ENCODE data around the gene EFHD2.
A peak's percentile ranks its signal among the peaks of the same experiment; 100 is the strongest.
"Not testable (repeated sequence)": the region's sequence is repeated elsewhere in the genome, so short reads cannot be mapped to it uniquely, and the experiment has no call there.

EFHD2 gene

GRCh38 chr1:15445390-15446122 is 35.9 kb downstream of the EFHD2 start:
- H3K9me3 Mint-ChIP-seq, result no peaks in the 10 kb centered on the region
- peaks cover 6% of the 10 kb centered on the region for H3K4me1 Mint-ChIP-seq
- DNase-seq, result no peak
- no peak for ATAC-seq
- peaks cover 30% of the 10 kb centered on the region for H3K27me3 Mint-ChIP-seq
- H3K27ac Mint-ChIP-seq, result no peak overlapping the region
- H3K4me3 Mint-ChIP-seq, result no peak overlapping the region

DNA sequence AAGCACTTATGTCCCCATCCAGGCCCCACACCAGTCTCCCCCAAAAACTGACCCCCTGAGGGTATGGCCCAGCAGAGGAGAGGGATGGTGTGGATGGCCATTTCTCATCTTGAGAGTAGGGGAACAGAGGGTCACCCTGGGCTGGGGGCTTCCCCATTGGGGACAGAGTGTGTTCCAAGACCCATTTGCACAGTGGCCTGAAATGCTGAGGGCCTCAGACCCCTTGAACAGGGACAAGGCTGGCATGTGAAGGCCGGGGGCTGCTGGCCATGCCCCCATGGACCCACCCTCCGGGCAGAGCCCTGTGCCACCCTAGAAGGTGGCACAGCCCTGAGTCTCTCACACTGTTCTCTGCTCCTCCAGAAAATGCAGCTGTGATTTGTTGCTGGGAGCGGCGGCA is 36.5 kb downstream of the EFHD2 start:
- peaks cover 30% of the 10 kb centered on the region for H3K27me3 Mint-ChIP-seq
- no peak overlapping the region for H3K27ac Mint-ChIP-seq
- no peaks in the 10 kb centered on the region for H3K9me3 Mint-ChIP-seq
- DNase-seq, result no peak
- peaks cover 6% of the 10 kb centered on the region for H3K4me1 Mint-ChIP-seq
- H3K4me3 Mint-ChIP-seq, result no peak overlapping the region
- no peak for ATAC-seq

- peak overlapping the region in 1 of 2 donors; percentile 19 for H3K27ac Mint-ChIP-seq
- ATAC-seq, result no peak
- peaks cover 6% of the 10 kb centered on the region for H3K4me1 Mint-ChIP-seq
- H3K4me3 Mint-ChIP-seq, result no peak overlapping the region
- no peaks in the 10 kb centered on the region for H3K9me3 Mint-ChIP-seq
- H3K27me3 Mint-ChIP-seq, result peaks cover 30% of the 10 kb centered on the region
- no peak for DNase-seq
These were observed 39.3 kb downstream of the EFHD2 start for GRCh38 chr1:15448877-15449462.

- Mint-ChIP-seq H3K4me1 (peaks cover 6% of the 10 kb centered on the region), H3K27me3 (peaks cover 30% of the 10 kb centered on the region), H3K27ac (peak overlapping the region in 1 of 2 donors; percentile 36), H3K9me3 (no peaks in the 10 kb centered on the region), H3K4me3 (no peak overlapping the region)
- ATAC-seq (no peak), DNase-seq (no peak)
These were observed 39.9 kb downstream of the EFHD2 start for GRCh38 chr1:15449567-15449966.

DNA sequence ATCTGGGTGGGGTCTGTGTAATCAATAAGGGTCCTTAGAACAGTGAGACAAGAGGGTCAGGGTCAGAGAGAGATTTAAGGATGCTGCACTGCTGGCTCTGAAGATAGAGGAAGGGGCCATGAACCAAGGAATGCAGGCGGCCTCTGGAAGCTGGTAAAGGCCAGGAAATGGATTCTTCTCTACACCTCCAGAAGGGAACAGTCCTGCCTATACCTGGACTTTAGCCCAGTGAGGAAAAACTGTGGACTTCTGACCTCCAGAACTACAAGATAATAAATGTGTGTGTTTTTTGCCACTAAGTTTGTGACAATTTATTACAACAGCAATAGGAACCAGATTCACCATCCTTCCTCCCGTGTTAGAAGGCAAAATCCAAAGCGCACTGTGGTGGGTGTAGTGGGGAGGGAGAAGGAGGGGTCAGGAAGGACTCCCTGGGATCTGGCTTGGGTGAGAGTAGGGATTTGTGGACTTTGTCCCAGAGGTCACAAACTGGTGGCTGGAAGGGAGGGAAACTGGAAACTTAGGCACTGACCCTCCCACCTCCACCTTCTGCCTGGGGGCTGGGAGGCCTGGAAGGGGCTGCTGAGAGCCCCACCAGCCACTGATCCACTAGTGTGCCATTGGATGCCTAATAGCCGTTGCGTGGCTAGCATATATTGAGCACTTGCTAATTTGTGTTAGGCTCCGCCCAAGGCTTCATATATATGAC is 41.5 kb downstream of the EFHD2 start:
- Mint-ChIP-seq H3K27ac (no peak overlapping the region), H3K4me1 (no peaks in the 10 kb centered on the region), H3K9me3 (no peaks in the 10 kb centered on the region), H3K4me3 (no peak overlapping the region), H3K27me3 (peaks cover 16% of the 10 kb centered on the region)
- ATAC-seq (no peak), DNase-seq (no peak)

GRCh38 chr1:15452216-15452615 is 42.5 kb downstream of the EFHD2 start:
- no peaks in the 10 kb centered on the region for H3K9me3 Mint-ChIP-seq
- ATAC-seq, result no peak
- no peaks in the 10 kb centered on the region for H3K4me1 Mint-ChIP-seq
- H3K27me3 Mint-ChIP-seq, result peaks cover 5% of the 10 kb centered on the region
- no peak overlapping the region for H3K27ac Mint-ChIP-seq
- no peak for DNase-seq
- H3K4me3 Mint-ChIP-seq, result no peak overlapping the region

- H3K27me3 Mint-ChIP-seq, result no peaks in the 10 kb centered on the region
These were observed 43.3 kb downstream of the EFHD2 start for GRCh38 chr1:15452866-15453571.

DNA sequence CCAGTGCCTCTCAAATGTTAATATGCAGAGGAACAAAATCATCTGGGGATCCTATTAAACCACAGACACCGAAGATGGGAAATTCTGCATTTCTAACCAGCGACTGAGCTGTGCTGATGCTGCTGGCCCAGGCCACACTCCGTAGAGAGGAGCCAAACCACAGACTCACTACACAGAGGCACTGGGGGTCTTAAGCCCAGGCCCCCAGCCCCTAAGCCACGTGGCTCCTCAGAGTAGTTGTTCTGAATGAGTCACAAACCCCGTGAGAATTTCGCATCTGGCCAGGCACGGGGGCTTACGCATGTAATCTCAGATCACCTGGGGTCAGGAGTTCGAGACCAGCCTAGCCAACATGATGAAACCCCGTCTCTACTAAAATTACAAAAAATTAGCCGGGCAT is 44.0 kb downstream of the EFHD2 start:
- Mint-ChIP-seq H3K27ac (no peak overlapping the region), H3K9me3 (no peaks in the 10 kb centered on the region), H3K4me1 (no peaks in the 10 kb centered on the region), H3K4me3 (no peak overlapping the region), H3K27me3 (no peaks in the 10 kb centered on the region)
- ATAC-seq (no peak), DNase-seq (no peak)

More at GRCh38 chr1:15452866-15453571, 43.3 kb downstream of the EFHD2 start:
- ATAC-seq (no peak), DNase-seq (no peak)
- peak overlapping the region in 1 of 2 donors; percentile 20 for H3K27ac Mint-ChIP-seq
- H3K4me1 Mint-ChIP-seq, result no peaks in the 10 kb centered on the region
- H3K9me3 Mint-ChIP-seq, result no peaks in the 10 kb centered on the region
- H3K4me3 Mint-ChIP-seq, result no peak overlapping the region

DNA sequence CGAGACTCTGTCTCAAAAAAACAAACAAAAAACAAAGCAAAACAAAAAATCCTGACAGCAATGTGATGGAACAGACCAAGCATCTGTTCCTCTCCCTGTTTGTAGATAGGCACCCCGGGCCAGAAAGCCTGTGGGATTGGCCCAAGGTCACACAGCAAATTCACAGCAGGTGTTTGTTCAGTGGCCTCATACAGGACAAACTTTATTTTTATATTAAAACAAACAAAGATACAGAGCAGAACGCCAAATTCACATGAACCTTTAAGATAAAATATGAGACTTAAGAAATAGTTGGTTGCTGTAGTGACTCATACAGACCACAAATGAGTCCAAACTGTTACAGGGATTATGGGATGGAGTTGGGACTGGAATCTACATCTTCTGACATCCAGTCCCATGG is 44.6 kb downstream of the EFHD2 start:
- Mint-ChIP-seq H3K27ac (no peak overlapping the region), H3K27me3 (no peaks in the 10 kb centered on the region), H3K4me1 (no peaks in the 10 kb centered on the region), H3K9me3 (no peaks in the 10 kb centered on the region), H3K4me3 (no peak overlapping the region)
- DNase-seq (no peak), ATAC-seq (no peak)

DNA sequence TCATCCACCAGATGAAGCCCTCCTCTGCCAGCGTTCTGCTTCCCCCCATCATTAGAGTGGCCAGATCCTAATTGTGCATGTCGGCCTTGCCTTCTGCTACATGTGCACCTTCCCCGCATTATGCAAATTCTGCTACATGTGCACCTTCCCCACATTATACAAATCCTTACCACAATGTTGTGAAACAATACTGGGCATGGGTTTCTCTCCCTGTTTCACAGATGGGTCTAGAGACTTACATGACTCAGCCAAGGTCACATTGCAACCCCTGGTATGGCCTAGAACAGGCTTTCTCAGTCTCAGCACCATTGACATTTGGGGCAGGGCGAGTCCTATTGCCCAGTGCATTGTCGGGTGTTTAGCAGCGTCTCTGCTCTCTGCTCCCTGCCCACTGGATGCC is 45.8 kb downstream of the EFHD2 start:
- Mint-ChIP-seq H3K4me1 (no peaks in the 10 kb centered on the region), H3K4me3 (no peak overlapping the region), H3K9me3 (no peaks in the 10 kb centered on the region), H3K27me3 (peaks cover 6% of the 10 kb centered on the region), H3K27ac (no peak overlapping the region)
- ATAC-seq (no peak), DNase-seq (no peak)

DNA sequence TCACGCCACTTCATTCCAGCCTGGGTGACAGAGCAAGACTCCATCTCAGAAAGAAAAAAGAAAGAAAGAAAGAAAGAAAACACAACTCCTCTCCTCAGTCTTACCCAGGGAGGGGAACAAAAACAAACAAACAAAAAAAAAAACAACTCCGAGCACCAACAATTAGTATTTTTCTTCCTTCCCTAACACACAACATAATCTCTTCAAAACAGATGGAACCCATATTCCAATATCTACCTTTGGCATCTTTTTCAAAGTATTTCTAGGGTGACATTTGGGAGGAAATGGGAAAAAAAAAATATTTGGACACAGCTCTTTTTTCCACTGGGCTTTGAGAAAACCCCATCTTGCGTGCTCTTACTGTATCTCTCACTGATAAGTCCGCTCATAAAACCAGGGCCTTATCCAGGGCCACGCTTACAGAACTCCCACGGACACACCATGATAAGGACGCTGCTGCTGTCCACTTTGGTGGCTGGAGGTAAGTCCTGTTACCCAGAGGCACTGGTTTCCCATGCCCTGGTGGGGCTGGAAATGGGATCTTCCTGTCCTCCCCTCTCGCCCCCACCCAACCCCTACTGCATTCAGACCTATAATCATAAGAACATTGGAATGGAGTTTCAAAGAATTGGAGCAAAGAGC is 46.7 kb downstream of the EFHD2 start, which contains the start of gene CELA2A:
CELA2A (plus strand) TSS at position 420 of the 642 bp plus-strand sequence; CDS start at position 442, 22 bp downstream.
- no peak for ATAC-seq

DNA sequence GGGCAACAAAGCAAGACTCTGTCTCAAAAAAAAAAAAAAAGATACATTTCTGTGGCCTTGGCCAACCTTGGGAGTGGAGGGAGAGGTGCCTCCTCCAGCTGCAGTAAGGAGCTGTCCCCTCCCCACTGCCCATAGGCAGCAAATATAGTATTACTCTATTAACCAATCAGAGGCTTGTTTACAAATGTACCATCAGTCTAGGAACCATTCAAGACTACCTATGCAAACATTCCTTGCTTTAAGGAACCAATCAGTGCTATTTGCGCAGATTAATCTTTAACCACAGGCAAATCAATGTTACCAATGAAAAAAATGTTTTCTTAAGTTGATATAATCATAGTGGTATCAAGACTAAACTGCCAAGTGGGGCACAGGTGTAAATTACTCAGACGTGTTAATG is 47.9 kb downstream of the EFHD2 start:
- H3K4me1 Mint-ChIP-seq, result no peaks in the 10 kb centered on the region
- H3K4me3 Mint-ChIP-seq, result no peak overlapping the region
- no peak for DNase-seq
- H3K27me3 Mint-ChIP-seq, result peaks cover 7% of the 10 kb centered on the region
- H3K9me3 Mint-ChIP-seq, result no peaks in the 10 kb centered on the region
- ATAC-seq, result no peak
- no peak overlapping the region for H3K27ac Mint-ChIP-seq

More for the DNA sequence above, 46.7 kb downstream of the EFHD2 start, which contains the start of gene CELA2A:
- H3K27ac Mint-ChIP-seq, result no peak within 1 kb of the TSS
- DNase-seq, result no peak
- H3K4me3 Mint-ChIP-seq, result no peak within 1 kb of the TSS
- H3K9me3 Mint-ChIP-seq, result no peaks in the 10 kb centered on the region
- H3K4me1 Mint-ChIP-seq, result no peaks in the 10 kb centered on the region
- H3K27me3 Mint-ChIP-seq, result peaks cover 7% of the 10 kb centered on the region

DNA sequence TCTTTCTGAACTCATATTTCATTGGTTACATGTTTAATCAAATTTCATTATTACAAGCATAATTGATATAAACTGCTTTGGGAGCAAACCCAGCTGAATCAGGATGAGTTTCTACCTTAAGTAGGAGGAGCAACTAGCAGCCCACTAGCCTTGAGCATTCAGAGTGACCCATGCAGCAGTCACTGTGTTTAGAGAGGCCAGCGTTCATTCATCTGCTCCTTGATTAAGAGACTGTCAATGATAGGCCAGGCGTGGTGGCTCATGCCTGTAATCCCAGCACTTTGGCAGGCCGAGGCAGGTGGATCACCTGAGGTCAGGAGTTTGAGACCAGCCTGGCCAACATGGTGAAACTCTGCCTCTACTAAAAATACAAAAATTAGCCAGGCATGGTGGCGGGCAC is 48.7 kb downstream of the EFHD2 start:
- H3K9me3 Mint-ChIP-seq, H3K4me3 Mint-ChIP-seq, ATAC-seq, H3K4me1 Mint-ChIP-seq, H3K27me3 Mint-ChIP-seq, DNase-seq, H3K27ac Mint-ChIP-seq: not testable (repeated sequence)

DNA sequence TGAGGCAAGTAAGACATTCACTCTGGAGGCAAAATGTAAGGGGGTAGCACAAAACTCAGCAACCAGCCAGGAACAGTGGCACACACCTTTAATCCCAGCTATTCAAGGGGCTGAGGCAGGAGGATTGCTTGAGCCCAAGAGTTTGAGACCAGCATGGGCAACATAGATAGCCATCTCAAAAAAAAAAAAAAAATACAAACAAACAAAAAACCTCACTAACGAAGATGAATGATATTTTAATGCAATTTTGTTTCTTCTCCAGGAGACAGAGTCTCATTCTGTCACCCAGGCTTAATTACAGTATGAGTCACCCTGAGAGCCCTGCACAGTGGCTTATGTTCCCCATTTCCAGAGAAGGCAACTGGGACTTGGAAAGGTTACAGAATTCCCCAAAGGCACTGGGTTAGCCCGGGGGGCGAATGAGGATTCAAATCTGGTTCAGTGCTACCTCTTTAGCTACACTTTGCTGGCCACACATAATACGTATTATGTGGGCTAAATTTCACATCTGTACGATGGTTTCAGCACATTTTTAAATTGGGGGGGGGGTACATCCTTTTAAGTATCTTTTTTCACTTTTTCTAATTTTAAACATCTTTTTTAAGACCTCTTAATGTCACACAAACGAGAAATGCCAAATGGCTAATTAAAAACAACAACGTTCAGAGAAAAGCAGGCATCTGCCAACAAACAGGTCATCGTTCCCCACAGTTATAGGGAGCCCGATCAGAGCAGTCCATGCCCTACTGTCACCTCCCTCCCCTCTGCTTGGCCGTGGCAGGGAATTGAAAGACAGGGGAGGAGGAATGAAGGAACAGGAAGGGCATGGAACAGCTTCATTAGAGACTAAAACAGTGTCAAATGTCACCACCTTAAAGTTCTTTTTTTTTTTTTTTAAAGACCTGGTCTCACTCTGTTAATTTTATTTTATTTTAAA is 50.4 kb downstream of the EFHD2 start:
- no peaks in the 10 kb centered on the region for H3K9me3 Mint-ChIP-seq
- no peaks in the 10 kb centered on the region for H3K4me1 Mint-ChIP-seq
- peaks cover 7% of the 10 kb centered on the region for H3K27me3 Mint-ChIP-seq
- ATAC-seq (no peak), DNase-seq (no peak)
- no peak overlapping the region for H3K4me3 Mint-ChIP-seq
- H3K27ac Mint-ChIP-seq, result no peak overlapping the region
